Stimulated activated CD4-positive, alpha-beta T cell treated with anti-CD3 and anti-CD28 coated beads, TNF-alpha, amount 100 ng/mL, for 1 hour (primary cell): Measurements from ENCODE around the gene BUD31.

Source experiments
- DNase-seq, 3 donors: peaks; one replicate each; pipeline ENCODE4 v3.0.0-alpha.2; 2020; ENCODE audit warnings: low read depth in 3 of 3, low spot score in 1 of 3

The BUD31 gene

GRCh38 chr7:99461221-99461620, 52.5 kb downstream of the BUD31 start:
- DNase-seq: no peak

GRCh38 chr7:99465421-99465768, 56.6 kb downstream of the BUD31 start:
- DNase-seq: no peak

- no peak for DNase-seq
Observed at GRCh38 chr7:99468336-99468918, 59.7 kb downstream of the BUD31 start.
